HG03103 (cell line): ENCODE data around the gene MCHR1.
"Not testable (repeated sequence)": the region's sequence is repeated elsewhere in the genome, so short reads cannot be mapped to it uniquely, and the experiment has no call there.

Experiments used
- ATAC-seq: cut with Tn5 transposase; IDR thresholded peaks from one replicate; pipeline ENCODE4 v1.9.1; 2021; ENCODE audit warnings: low read depth; ENCODE audit not compliant: unreplicated experiment

Gene MCHR1

GRCh38 chr22:40655941-40656340, 23.3 kb upstream of the MCHR1 start:
- not testable (repeated sequence) for ATAC-seq

GRCh38 chr22:40656651-40657050, 22.6 kb upstream of the MCHR1 start:
- not testable (repeated sequence) for ATAC-seq

GRCh38 chr22:40659166-40659565, 20.1 kb upstream of the MCHR1 start:
- ATAC-seq: no peak

- ATAC-seq: no peak
Measured at GRCh38 chr22:40660730-40661129, 18.6 kb upstream of the MCHR1 start.

- ATAC-seq: no peak
Measured at GRCh38 chr22:40661671-40662070, 17.6 kb upstream of the MCHR1 start.

GRCh38 chr22:40665312-40665711, 14.0 kb upstream of the MCHR1 start:
- ATAC-seq: no peak

GRCh38 chr22:40666151-40666848, 13.0 kb upstream of the MCHR1 start:
- ATAC-seq: no peak

- ATAC-seq: no peak
Measured at GRCh38 chr22:40668611-40669411, 10.5 kb upstream of the MCHR1 start.

GRCh38 chr22:40670058-40670457, 9.2 kb upstream of the MCHR1 start:
- no peak for ATAC-seq

GRCh38 chr22:40671369-40671768, 7.9 kb upstream of the MCHR1 start:
- no peak for ATAC-seq

- ATAC-seq: no peak
Measured at GRCh38 chr22:40671796-40672360, 7.4 kb upstream of the MCHR1 start.

- ATAC-seq: no peak
Measured at GRCh38 chr22:40673017-40673416, 6.3 kb upstream of the MCHR1 start.

GRCh38 chr22:40674274-40674673, 5.0 kb upstream of the MCHR1 start:
- ATAC-seq: no peak

GRCh38 chr22:40676166-40676565, 3.1 kb upstream of the MCHR1 start:
- not testable (repeated sequence) for ATAC-seq

GRCh38 chr22:40676644-40677043, 2.6 kb upstream of the MCHR1 start:
- ATAC-seq: no peak

- ATAC-seq: no peak
Measured at GRCh38 chr22:40678493-40679248, 613 bp upstream of the MCHR1 start.

GRCh38 chr22:40679964-40680818, 907 bp downstream of the MCHR1 start:
- ATAC-seq: no peak

GRCh38 chr22:40680819-40681183, 1.5 kb downstream of the MCHR1 start:
- ATAC-seq: no peak

- ATAC-seq: no peak
Measured at GRCh38 chr22:40681451-40681850, 2.2 kb downstream of the MCHR1 start.

- no peak for ATAC-seq
Measured at GRCh38 chr22:40684728-40685127, 5.4 kb downstream of the MCHR1 start.
